HEK293T (cell line): Measurements from ENCODE around the gene KDM1B.
"Not testable (repeated sequence)": the region's sequence is repeated elsewhere in the genome, so short reads cannot be mapped to it uniquely, and the experiment has no call there.

ENCODE experiments used
- CTCF ChIA-PET: fragments of 350-600 bp; formaldehyde crosslinking; extraction: SDS; loops from one replicate; lab custom pipeline; 2021; ENCODE audit warnings: antibody characterized with exemption, inconsistent platforms; lab: Yijun Ruan, JAX
- POLR2A ChIA-PET: fragments of 350-600 bp; formaldehyde crosslinking; extraction: SDS; loops from one replicate; lab custom pipeline; 2020; ENCODE audit warnings: antibody characterized with exemption, inconsistent platforms; lab: Yijun Ruan, JAX
- DNase-seq: peaks from one replicate; pipeline ENCODE4 v3.0.0; 2012; ENCODE audit warnings: mixed read lengths; ENCODE audit errors: extremely low spot score
- ARNT ChIP-seq: fragments of 450-650 bp; IDR thresholded peaks from 2 replicates; pipeline ENCODE4 v1.6.1; 2017; ENCODE audit warnings: mild to moderate bottlenecking
- BHLHE40 ChIP-seq: fragments of 450-650 bp; IDR thresholded peaks from 2 replicates; pipeline ENCODE4 v1.6.1; 2016; ENCODE audit warnings: mild to moderate bottlenecking, moderate library complexity, borderline replicate concordance
- CTBP1 ChIP-seq: fragments of 450-650 bp; IDR thresholded peaks from 2 replicates; pipeline ENCODE4 v1.6.1; 2016; ENCODE audit warnings: borderline replicate concordance
- ELF4 ChIP-seq: fragments of 450-650 bp; IDR thresholded peaks from 2 replicates; pipeline ENCODE4 v1.6.1; 2017; ENCODE audit warnings: antibody characterized with exemption
- FOXA1 ChIP-seq: fragments of 450-650 bp; IDR thresholded peaks from 2 replicates; pipeline ENCODE4 v1.6.1; 2016; ENCODE audit warnings: mild to moderate bottlenecking
- FOXK2 ChIP-seq: fragments of 450-650 bp; IDR thresholded peaks from 2 replicates; pipeline ENCODE4 v1.6.1; 2016; ENCODE audit warnings: mild to moderate bottlenecking
- FOXM1 ChIP-seq: fragments of 450-650 bp; IDR thresholded peaks from 2 replicates; pipeline ENCODE4 v1.6.1; 2017; ENCODE audit warnings: mild to moderate bottlenecking, borderline replicate concordance
- HDGF ChIP-seq: fragments of 450-650 bp; IDR thresholded peaks from 2 replicates; pipeline ENCODE4 v1.6.1; 2017; ENCODE audit warnings: antibody characterized with exemption, borderline replicate concordance
- L3MBTL2 ChIP-seq: fragments of 450-650 bp; conservative IDR thresholded peaks from 2 replicates; pipeline ENCODE4 v1.6.1; 2016; ENCODE audit warnings: mild to moderate bottlenecking
- LEF1 ChIP-seq: fragments of 450-650 bp; IDR thresholded peaks from 2 replicates; pipeline ENCODE4 v1.6.1; 2017; ENCODE audit warnings: mild to moderate bottlenecking, borderline replicate concordance
- NFRKB ChIP-seq: fragments of 450-650 bp; IDR thresholded peaks from 2 replicates; pipeline ENCODE4 v1.6.1; 2016; ENCODE audit warnings: mild to moderate bottlenecking, moderate library complexity
- PKNOX1 ChIP-seq: fragments of 450-650 bp; IDR thresholded peaks from 2 replicates; pipeline ENCODE4 v1.6.1; 2016
- SP1 ChIP-seq: fragments of 450-650 bp; IDR thresholded peaks from 2 replicates; pipeline ENCODE4 v1.6.1; 2017
- SUZ12 ChIP-seq: fragments of 450-650 bp; IDR thresholded peaks from 2 replicates; pipeline ENCODE4 v1.6.1; 2016; ENCODE audit warnings: mild to moderate bottlenecking
- TARDBP ChIP-seq: fragments of 450-650 bp; IDR thresholded peaks from 2 replicates; pipeline ENCODE4 v1.6.1; 2016
- ZNF384 ChIP-seq: fragments of 450-650 bp; IDR thresholded peaks from 2 replicates; pipeline ENCODE4 v1.6.1; 2016

Gene KDM1B

GRCh38 chr6:18206591-18206990 lies 51.4 kb downstream of the KDM1B start:
- POLR2A ChIA-PET = no interaction called here

GRCh38 chr6:18207438-18207837 lies 52.2 kb downstream of the KDM1B start:
- TF ChIP-seq TARDBP (no peak), ELF4 (no peak), LEF1 (no peak), HDGF (no peak), FOXA1 (no peak), FOXK2 (no peak), ZNF384 (no peak), ARNT (no peak), FOXM1 (no peak), NFRKB (no peak), L3MBTL2 (no peak), SUZ12 (no peak), SP1 (no peak), CTBP1 (no peak), BHLHE40 (no peak), PKNOX1 (no peak)
- ChIA-PET POLR2A (no interaction called here), CTCF (no interaction called here)
- no peak for DNase-seq

More at GRCh38 chr6:18206591-18206990, 51.4 kb downstream of the KDM1B start:
- no peak for TF ChIP-seq ZNF384
- CTCF ChIA-PET = no interaction called here
- DNase-seq = no peak

- ChIA-PET CTCF (no interaction called here), POLR2A (no interaction called here)
- no peak for DNase-seq
- TF ChIP-seq ZNF384 (0 out of 2 replicates have a peak, but pooled peaks have one; percentile 29), NFRKB (no peak)
Measured at GRCh38 chr6:18207949-18208348, 52.7 kb downstream of the KDM1B start.

GRCh38 chr6:18208778-18209177 lies 53.6 kb downstream of the KDM1B start:
- DNase-seq, CTCF ChIA-PET, POLR2A ChIA-PET: not testable (repeated sequence)

GRCh38 chr6:18209539-18210197 lies 54.4 kb downstream of the KDM1B start:
- DNase-seq = no peak
- no peak for TF ChIP-seq FOXM1
- no peak for TF ChIP-seq TARDBP
- no peak for TF ChIP-seq BHLHE40
- TF ChIP-seq FOXK2 = no peak
- no peak for TF ChIP-seq LEF1
- TF ChIP-seq NFRKB = no peak
- no peak for TF ChIP-seq HDGF
- TF ChIP-seq SUZ12 = no peak
- no peak for TF ChIP-seq ELF4
- no peak for TF ChIP-seq L3MBTL2
- TF ChIP-seq CTBP1 = no peak
- TF ChIP-seq PKNOX1 = no peak
- TF ChIP-seq FOXA1 = no peak
- ChIA-PET POLR2A (no interaction called here), CTCF (no interaction called here)

GRCh38 chr6:18210707-18211106 lies 55.5 kb downstream of the KDM1B start:
- no peak for DNase-seq
- no peak for TF ChIP-seq HDGF
- TF ChIP-seq ARNT = no peak
- TF ChIP-seq LEF1 = no peak
- TF ChIP-seq ELF4 = no peak
- no peak for TF ChIP-seq SUZ12
- TF ChIP-seq FOXK2 = no peak
- TF ChIP-seq PKNOX1 = no peak
- no peak for TF ChIP-seq NFRKB
- TF ChIP-seq L3MBTL2 = no peak
- ChIA-PET CTCF (no interaction called here), POLR2A (no interaction called here)

- ChIA-PET POLR2A (no interaction called here), CTCF (no interaction called here)
- no peak for TF ChIP-seq ELF4
- TF ChIP-seq FOXA1 = no peak
- no peak for TF ChIP-seq FOXM1
- TF ChIP-seq ZNF384 = no peak
- no peak for TF ChIP-seq ARNT
- TF ChIP-seq L3MBTL2 = no peak
- TF ChIP-seq CTBP1 = no peak
- no peak for TF ChIP-seq FOXK2
- TF ChIP-seq BHLHE40 = no peak
- TF ChIP-seq NFRKB = no peak
- no peak for TF ChIP-seq SUZ12
- TF ChIP-seq LEF1 = no peak
- TF ChIP-seq SP1 = no peak
- TF ChIP-seq TARDBP = no peak
- TF ChIP-seq HDGF = no peak
- no peak for TF ChIP-seq PKNOX1
- no peak for DNase-seq
Measured at GRCh38 chr6:18211338-18211737, 56.1 kb downstream of the KDM1B start.
